BE2C (cell line): ENCODE measurements around the gene RNF11.

Experiments used
- DNase-seq: peaks from one replicate; pipeline ENCODE4 v3.0.0-alpha.2; 2020
- H3K27me3 ChIP-seq: fragments of 250-450 bp; sonication (Bioruptor Pico); 2 replicates; pipeline ENCODE4 v1.5.1; 2020; ENCODE audit warnings: mild to moderate bottlenecking
- H3K36me3 ChIP-seq: fragments of 250-450 bp; sonication (Bioruptor Pico); 2 replicates; pipeline ENCODE4 v1.5.1; 2020; ENCODE audit warnings: mild to moderate bottlenecking
- H3K4me1 ChIP-seq: fragments of 250-450 bp; sonication (Bioruptor Pico); 2 replicates; pipeline ENCODE4 v1.5.1; 2020
- H3K4me3 ChIP-seq: 2 replicates; pipeline ENCODE4 v1.5.1; 2011; ENCODE audit warnings: low read depth, low read length
- H3K9me3 ChIP-seq: fragments of 250-450 bp; sonication (Bioruptor Pico); 2 replicates; pipeline ENCODE4 v1.5.1; 2020
- TF ChIP-seq, protein P1 (sequence below): IDR thresholded peaks from 2 replicates; pipeline ENCODE4 v1.5.1; 2012; ENCODE audit warnings: mild to moderate bottlenecking, low read depth, low read length

RNF11 gene

DNA sequence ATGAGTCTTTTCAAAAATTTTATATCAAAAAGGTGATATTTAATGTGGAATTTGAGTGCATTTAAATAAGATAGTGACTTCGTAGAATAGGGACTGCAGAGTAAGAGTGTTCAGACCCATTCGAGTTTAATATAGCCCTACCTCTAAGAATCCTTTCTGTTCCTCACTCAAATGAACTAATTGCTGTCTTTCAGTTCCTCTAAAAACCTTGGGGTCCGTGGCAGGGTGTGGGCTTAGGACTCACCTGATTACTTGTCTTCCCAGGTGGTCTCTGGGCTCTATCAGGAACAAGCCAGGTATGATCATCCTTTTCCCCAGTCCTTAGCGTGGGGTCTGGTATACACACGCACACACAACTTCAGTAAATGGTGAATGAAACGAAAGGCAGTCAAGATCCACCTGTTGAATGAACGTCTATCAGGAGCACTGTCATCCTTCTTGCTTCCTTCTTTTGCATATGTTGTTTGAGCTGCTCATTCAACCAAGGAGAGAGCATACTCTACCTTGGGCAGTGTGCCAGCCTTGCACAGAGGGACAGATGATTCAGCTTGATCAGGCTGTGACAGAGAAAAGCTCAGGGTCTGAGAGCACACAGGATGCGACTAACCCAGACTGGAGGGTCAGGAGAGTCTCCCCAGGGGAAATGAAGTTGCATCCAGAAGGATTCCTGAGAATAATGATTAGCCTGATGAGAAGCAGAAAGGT, 1.2 kb upstream of the RNF11 start:
- Histone ChIP-seq H3K4me3 (peak overlapping the region; percentile 85), H3K9me3 (no peaks in the 10 kb centered on the region), H3K27me3 (no peaks in the 10 kb centered on the region), H3K36me3 (no peaks in the 10 kb centered on the region), H3K4me1 (no peaks in the 10 kb centered on the region)
- peak; percentile 82 for DNase-seq
- TF ChIP-seq, protein P1, sequence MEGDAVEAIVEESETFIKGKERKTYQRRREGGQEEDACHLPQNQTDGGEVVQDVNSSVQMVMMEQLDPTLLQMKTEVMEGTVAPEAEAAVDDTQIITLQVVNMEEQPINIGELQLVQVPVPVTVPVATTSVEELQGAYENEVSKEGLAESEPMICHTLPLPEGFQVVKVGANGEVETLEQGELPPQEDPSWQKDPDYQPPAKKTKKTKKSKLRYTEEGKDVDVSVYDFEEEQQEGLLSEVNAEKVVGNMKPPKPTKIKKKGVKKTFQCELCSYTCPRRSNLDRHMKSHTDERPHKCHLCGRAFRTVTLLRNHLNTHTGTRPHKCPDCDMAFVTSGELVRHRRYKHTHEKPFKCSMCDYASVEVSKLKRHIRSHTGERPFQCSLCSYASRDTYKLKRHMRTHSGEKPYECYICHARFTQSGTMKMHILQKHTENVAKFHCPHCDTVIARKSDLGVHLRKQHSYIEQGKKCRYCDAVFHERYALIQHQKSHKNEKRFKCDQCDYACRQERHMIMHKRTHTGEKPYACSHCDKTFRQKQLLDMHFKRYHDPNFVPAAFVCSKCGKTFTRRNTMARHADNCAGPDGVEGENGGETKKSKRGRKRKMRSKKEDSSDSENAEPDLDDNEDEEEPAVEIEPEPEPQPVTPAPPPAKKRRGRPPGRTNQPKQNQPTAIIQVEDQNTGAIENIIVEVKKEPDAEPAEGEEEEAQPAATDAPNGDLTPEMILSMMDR: no peak

DNA sequence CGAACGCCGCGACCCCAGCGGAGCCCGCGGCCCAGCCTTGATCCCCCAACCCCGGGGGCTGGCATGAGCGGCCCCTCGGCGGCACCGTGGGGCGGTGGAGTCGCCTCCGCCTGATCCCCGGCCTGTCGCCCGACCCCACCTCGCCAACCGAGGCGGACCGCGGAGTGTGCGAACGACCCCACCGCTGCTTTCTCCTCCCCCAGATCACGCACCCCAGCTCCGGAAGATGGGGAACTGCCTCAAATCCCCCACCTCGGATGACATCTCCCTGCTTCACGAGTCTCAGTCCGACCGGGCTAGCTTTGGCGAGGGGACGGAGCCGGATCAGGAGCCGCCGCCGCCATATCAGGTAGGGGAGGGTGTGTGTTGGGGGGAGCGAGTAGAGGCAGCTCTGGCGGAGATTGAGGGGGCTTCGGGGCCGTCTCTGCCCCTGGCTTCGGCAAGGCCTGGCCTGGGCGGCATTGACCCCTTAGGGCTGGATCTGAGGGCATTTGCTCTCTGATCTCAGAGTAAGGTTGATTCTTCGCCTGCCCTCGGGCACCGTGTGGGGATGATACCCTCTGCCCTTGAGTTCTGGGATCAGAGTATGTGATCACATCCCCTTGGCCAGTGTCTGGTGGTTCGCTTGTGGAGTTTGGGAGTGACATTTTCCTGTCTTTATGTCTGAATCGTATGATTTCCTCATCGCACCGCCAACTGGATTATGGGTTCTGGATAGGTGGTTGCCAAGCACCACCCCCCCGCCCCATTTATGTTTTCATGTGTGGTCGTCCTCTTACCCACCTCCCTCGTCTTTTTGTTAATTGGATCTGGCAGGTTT, 668 bp downstream of the RNF11 start:
- Histone ChIP-seq H3K4me1 (no peaks in the 10 kb centered on the region), H3K4me3 (peak overlapping the region; percentile 85), H3K9me3 (no peaks in the 10 kb centered on the region), H3K36me3 (no peaks in the 10 kb centered on the region), H3K27me3 (no peaks in the 10 kb centered on the region)
- TF ChIP-seq, protein P1: no peak
- DNase-seq: peak; percentile 33

DNA sequence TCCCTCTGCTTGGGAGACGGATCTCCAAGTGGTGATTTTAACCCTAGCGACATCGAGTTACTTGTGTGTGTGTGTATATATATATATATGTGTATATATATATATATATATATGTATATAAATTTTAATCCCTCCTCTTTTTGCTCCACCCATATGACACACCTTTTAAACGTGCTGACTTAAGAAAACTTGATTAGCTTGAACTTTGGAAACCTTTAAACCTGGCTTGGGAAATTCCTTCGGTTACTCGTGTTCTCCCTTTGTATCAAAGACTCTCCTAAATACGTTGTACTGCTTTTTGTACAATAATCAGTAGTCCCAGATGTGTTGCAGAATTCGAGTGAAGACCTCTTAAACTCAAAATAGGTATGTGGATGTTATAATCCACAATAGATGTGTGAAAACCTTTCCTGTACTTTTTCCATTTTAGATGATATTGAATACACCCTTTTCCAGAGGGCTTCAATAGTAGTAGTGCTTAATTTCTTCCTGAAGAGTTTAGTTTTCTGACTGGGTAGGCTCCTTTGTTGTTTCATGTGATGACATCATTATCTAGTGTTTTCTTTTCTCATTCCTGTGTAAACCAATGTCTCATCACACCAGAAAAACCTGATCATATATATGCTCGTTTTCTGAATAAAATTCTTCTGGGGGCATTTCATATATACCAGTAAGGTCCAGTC, 1.4 kb downstream of the RNF11 start:
- no peaks in the 10 kb centered on the region for H3K36me3 ChIP-seq
- H3K4me1 ChIP-seq: no peaks in the 10 kb centered on the region
- no peaks in the 10 kb centered on the region for H3K9me3 ChIP-seq
- no peak for DNase-seq
- no peaks in the 10 kb centered on the region for H3K27me3 ChIP-seq
- TF ChIP-seq, protein P1: no peak
- H3K4me3 ChIP-seq: peak overlapping the region; percentile 85

DNA sequence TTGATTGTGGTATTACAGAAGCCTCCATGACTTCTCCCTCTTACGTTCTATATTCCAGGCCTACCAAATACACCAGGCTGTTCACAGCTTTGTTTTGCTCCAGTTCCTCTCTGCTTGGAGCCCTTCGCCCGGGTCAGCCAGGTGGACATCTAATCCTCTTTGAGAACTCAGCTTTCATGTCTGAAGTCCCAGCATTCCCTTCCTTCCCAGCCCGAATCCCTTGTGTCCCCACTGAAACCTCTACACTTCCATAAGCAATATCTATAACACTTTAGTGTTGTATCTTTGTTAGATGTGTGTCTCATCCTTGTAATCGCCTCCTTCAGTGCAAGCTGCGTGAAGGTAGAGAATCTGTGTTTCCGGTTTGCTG, 1.9 kb downstream of the RNF11 start:
- DNase-seq: no peak
- Histone ChIP-seq H3K4me1 (no peaks in the 10 kb centered on the region), H3K4me3 (peak overlapping the region; percentile 85), H3K27me3 (no peaks in the 10 kb centered on the region), H3K9me3 (no peaks in the 10 kb centered on the region), H3K36me3 (no peaks in the 10 kb centered on the region)
- TF ChIP-seq, protein P1: no peak

DNA sequence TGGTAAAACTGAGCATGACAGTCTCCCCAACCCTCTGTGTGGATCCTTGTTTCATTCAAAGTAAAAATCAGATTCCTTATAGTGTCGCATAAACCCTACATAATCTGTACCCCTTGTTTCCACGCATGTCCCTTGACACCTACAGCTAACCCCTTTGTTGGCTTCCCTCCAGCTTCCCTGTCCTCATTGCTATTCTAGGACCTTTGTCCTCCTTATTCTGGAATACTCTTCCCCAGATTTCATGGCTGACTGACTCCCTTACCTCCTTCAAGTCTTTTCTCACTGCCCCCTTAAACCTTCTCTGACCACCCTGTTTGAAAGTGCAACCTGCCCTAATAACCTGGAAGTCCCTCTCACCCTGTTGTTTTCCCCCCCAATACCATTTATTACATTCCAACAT, 4.0 kb downstream of the RNF11 start:
- no peaks in the 10 kb centered on the region for H3K27me3 ChIP-seq
- no peaks in the 10 kb centered on the region for H3K4me1 ChIP-seq
- H3K4me3 ChIP-seq: no peak overlapping the region
- no peak for DNase-seq
- TF ChIP-seq, protein P1: no peak
- no peaks in the 10 kb centered on the region for H3K9me3 ChIP-seq
- H3K36me3 ChIP-seq: no peaks in the 10 kb centered on the region

DNA sequence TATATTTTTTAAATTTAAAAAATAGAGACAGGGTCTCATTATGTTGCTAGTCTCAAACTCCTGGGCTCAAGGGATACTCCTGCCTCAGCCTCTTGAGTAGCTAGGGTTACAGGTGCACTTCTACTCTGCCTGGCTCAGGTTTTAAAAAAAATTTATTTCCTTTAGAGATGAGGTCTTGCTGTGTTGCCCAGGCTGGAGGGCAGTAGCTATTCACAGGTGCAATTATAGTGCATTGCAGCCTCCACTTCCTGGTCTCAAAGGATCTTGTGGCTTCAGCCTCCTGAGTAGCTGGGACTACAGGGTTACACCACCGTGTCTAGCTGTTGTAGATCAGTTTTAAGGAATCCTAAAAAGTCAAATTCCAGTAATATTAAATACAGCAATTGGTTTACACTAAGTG, 5.0 kb downstream of the RNF11 start:
- Histone ChIP-seq H3K27me3 (no peaks in the 10 kb centered on the region), H3K9me3 (no peaks in the 10 kb centered on the region), H3K4me3 (no peak overlapping the region), H3K36me3 (no peaks in the 10 kb centered on the region), H3K4me1 (no peaks in the 10 kb centered on the region)
- DNase-seq: no peak
- TF ChIP-seq, protein P1: no peak
